Nephron (organoid): ENCODE measurements around the gene MACROD2.
A peak's percentile ranks its signal among the peaks of the same experiment; 100 is the strongest.

Experiments used
- H3K27ac Mint-ChIP-seq, 3 experiments: 2 replicates each; pipeline ENCODE4 v1.8.0; 2020; ENCODE audit warnings: mixed read lengths in 3 of 3, mild to moderate bottlenecking in 2 of 3, moderate library complexity in 1 of 3
- H3K27me3 Mint-ChIP-seq: 2 replicates; pipeline ENCODE4 v1.8.0; 2021; ENCODE audit warnings: low read depth, mild to moderate bottlenecking, moderate library complexity, mixed read lengths
- H3K36me3 Mint-ChIP-seq: 2 replicates; pipeline ENCODE4 v1.8.0; 2020; ENCODE audit warnings: low read depth, mixed read lengths
- H3K4me1 Mint-ChIP-seq: 2 replicates; pipeline ENCODE4 v1.8.0; 2020; ENCODE audit warnings: mixed read lengths
- H3K4me3 Mint-ChIP-seq, 3 experiments: 2 replicates each; pipeline ENCODE4 v1.8.0; 2020; ENCODE audit warnings: mild to moderate bottlenecking in 3 of 3, mixed read lengths in 3 of 3, moderate library complexity in 2 of 3
- H3K9me3 Mint-ChIP-seq: 2 replicates; pipeline ENCODE4 v1.8.0; 2020; ENCODE audit warnings: mixed read lengths
- CTCF ChIP-seq, 3 experiments: fragments of 200-600 bp; sonication (generic); IDR thresholded peaks; one replicate each; pipeline ENCODE4 v1.5.0; 2021; ENCODE audit warnings: antibody characterized with exemption in 3 of 3; ENCODE audit not compliant: unreplicated experiment in 3 of 3

The MACROD2 gene

DNA sequence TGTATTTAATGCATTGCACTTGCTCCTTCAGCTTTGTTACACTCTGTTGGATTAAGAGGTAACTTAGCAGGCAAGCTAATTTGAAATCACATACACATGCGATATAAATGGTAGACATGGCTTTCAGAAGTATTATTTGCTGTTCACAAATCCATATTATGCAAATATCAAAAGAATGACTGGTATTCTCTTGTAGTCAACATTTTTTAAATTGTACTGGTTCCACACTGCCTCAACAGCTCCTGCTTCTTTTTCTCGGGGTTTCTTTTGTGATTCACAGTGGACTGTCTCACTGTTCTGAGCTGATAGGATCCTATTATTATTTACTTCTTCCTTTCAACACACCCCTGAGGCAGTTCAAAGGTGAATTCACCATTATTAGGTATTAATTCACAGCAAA lies 1650.5 kb downstream of the MACROD2 start:
- Mint-ChIP-seq H3K4me1 (peaks cover 29% of the 10 kb centered on the region), H3K36me3 (no peaks in the 10 kb centered on the region), H3K9me3 (no peaks in the 10 kb centered on the region), H3K27ac (no peak overlapping the region), H3K27me3 (no peaks in the 10 kb centered on the region), H3K4me3 (no peak overlapping the region)
- no peak for TF ChIP-seq CTCF (IDR thresholded peaks at IDR 0.05; ENCODE audit: unreplicated experiment in 3 of 3)

DNA sequence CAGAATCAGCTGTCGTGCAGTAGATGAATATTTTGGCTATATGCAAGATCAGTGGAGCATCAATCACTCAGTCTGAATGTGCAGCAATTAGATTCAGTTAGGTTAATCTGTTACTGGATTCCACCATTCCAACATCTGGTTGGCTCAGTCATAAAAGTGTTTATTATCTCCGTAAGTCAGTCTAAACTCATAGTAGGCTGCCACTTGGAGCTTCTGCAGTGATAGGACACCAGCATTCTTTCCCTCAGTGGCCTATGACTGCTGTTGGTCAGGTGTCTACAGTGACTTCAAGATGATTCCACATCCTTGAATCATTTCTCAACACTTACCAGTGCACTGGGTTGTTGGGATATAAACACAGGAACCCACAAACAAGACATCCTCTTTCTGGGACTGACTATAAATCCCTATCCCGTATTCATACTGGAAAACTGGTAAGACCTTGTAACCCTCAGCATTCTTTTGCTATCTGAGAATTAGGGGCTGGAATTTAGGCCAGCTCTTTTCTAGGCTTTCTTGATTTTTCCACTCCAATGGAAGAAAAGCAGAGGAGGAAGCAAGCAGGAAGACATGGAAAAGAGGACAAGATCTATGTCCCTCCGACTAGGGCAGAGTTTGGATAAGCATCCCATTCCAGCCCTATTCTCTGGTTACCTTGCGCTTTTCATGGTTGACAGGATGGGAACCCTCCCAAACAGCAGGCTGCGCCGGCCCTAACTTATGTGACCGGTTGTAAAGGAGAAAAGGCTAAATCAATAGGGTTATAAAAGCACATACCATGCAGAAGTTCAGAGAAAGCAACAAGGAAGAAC lies 1658.3 kb downstream of the MACROD2 start:
- H3K4me3 Mint-ChIP-seq: no peak overlapping the region
- H3K4me1 Mint-ChIP-seq: peaks cover 50% of the 10 kb centered on the region
- no peaks in the 10 kb centered on the region for H3K27me3 Mint-ChIP-seq
- TF ChIP-seq CTCF (IDR thresholded peaks at IDR 0.05; ENCODE audit: unreplicated experiment in 3 of 3): no peak
- no peaks in the 10 kb centered on the region for H3K9me3 Mint-ChIP-seq
- peak overlapping the region in 1 of 3 experiments; percentile 27 for H3K27ac Mint-ChIP-seq
- no peaks in the 10 kb centered on the region for H3K36me3 Mint-ChIP-seq

DNA sequence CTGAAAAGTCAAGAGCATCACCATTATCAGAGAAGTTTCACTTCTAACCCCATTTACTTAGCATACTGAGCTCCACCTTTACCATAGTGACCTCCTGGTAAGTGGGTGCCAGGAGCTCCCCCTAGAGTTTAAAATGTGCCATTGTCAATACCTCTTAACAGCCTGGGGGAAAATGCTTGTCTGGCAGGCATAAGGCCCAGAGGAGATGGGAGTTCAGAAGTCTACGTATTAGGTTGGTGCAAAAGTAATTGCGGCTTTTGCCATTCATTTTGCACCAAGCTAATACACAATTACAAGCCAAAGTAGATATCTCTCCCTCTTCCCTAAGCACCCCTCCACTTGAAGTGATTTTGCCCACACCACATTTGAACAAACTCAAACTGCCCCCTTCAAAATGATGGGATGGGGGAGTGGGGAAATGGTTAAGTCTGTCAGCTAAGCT lies 1658.9 kb downstream of the MACROD2 start:
- Mint-ChIP-seq H3K4me1 (peaks cover 47% of the 10 kb centered on the region), H3K4me3 (no peak overlapping the region), H3K36me3 (no peaks in the 10 kb centered on the region), H3K27ac (peak overlapping the region in 1 of 3 experiments; percentile 27), H3K27me3 (peaks cover under 1% of the 10 kb centered on the region), H3K9me3 (no peaks in the 10 kb centered on the region)
- TF ChIP-seq CTCF (IDR thresholded peaks at IDR 0.05; ENCODE audit: unreplicated experiment in 3 of 3): peak; percentile 10 to 39 (median 24)

GRCh38 chr20:15655295-15655874 lies 1660.1 kb downstream of the MACROD2 start:
- Mint-ChIP-seq H3K4me1 (peaks cover 41% of the 10 kb centered on the region), H3K36me3 (no peaks in the 10 kb centered on the region), H3K27me3 (peaks cover 9% of the 10 kb centered on the region), H3K4me3 (peak overlapping the region in 1 of 3 experiments; percentile 46), H3K27ac (peak overlapping the region; percentile 51 to 74 (median 66)), H3K9me3 (no peaks in the 10 kb centered on the region)
- TF ChIP-seq CTCF (IDR thresholded peaks at IDR 0.05; ENCODE audit: unreplicated experiment in 3 of 3): no peak

- Mint-ChIP-seq H3K9me3 (no peaks in the 10 kb centered on the region), H3K27ac (peak overlapping the region; percentile 51 to 74 (median 66)), H3K4me1 (peaks cover 47% of the 10 kb centered on the region), H3K36me3 (no peaks in the 10 kb centered on the region), H3K27me3 (peaks cover 16% of the 10 kb centered on the region), H3K4me3 (peak overlapping the region in 1 of 3 experiments; percentile 1)
- TF ChIP-seq CTCF (IDR thresholded peaks at IDR 0.05; ENCODE audit: unreplicated experiment in 3 of 3): no peak
These were observed 1660.8 kb downstream of the MACROD2 start for GRCh38 chr20:15656124-15656523.
